Type B pancreatic cell (in vitro differentiated cells): Measurements from ENCODE around the gene FAM120A. TPM values are rescaled to one million over a fixed set of nuclear protein-coding genes. Genes with fewer than 3 reads are reported as not detected.
A peak's percentile ranks its signal among the peaks of the same experiment; 100 is the strongest.
"Not testable (repeated sequence)": the region's sequence is repeated elsewhere in the genome, so short reads cannot be mapped to it uniquely, and the experiment has no call there.

Experiments used
- DNase-seq: peaks from one replicate; pipeline ENCODE4 v3.0.0; 2021; ENCODE audit warnings: mixed read lengths; ENCODE audit not compliant: unreplicated experiment; ENCODE audit errors: extremely low spot score
- H3K27ac Mint-ChIP-seq: 2 replicates; pipeline ENCODE4 v1.8.0; 2021; ENCODE audit warnings: mild to moderate bottlenecking, mixed read lengths
- H3K27me3 Mint-ChIP-seq: 2 replicates; pipeline ENCODE4 v1.8.0; 2021; ENCODE audit warnings: mixed read lengths
- H3K36me3 Mint-ChIP-seq: 2 replicates; pipeline ENCODE4 v1.8.0; 2021; ENCODE audit warnings: mixed read lengths
- H3K4me1 Mint-ChIP-seq: one replicate; pipeline ENCODE4 v1.8.0; 2021; ENCODE audit warnings: mixed read lengths; ENCODE audit not compliant: unreplicated experiment
- H3K4me3 Mint-ChIP-seq: 2 replicates; pipeline ENCODE4 v1.8.0; 2021; ENCODE audit warnings: mild to moderate bottlenecking, mixed read lengths
- H3K9me3 Mint-ChIP-seq: 2 replicates; pipeline ENCODE4 v1.8.0; 2021; ENCODE audit warnings: mixed read lengths
- total RNA-seq: library from RNA; stranded (reverse); gene quantifications from 2 replicates; pipeline ENCODE4 v1.2.1, GENCODE V29; 2021; ENCODE audit warnings: low replicate concordance
- TF ChIP-seq, protein P1 (sequence below): fragments of 200-600 bp; sonication (generic); conservative IDR thresholded peaks from 2 replicates; pipeline ENCODE4 v1.5.0; 2021; ENCODE audit warnings: antibody characterized with exemption, mild to moderate bottlenecking

Gene FAM120A
- total RNA-seq, 1 donor from 2014 or later: 72.5 TPM

DNA sequence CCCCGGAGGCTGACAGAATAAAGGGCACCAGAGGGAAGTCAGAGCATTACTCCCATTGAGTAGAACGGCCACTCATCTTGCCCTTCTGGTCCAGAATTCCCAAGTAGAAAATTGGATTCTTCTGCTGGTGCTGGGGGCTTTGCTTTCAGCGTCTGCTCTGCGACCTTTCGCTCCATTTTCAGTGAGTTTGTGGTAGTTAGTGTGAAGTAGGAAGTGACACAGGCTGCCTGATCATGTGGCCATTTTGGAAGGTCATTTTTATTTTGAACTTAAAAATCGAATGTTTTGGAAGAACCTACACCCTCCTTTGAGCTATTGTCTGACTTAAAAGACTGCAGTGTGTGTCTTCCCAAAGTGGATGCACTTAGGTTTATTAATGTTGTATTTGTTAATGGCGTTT is 58.6 kb downstream of the FAM120A start:
- DNase-seq: no peak
- H3K4me1 Mint-ChIP-seq: peaks cover 34% of the 10 kb centered on the region
- H3K4me3 Mint-ChIP-seq: no peak overlapping the region
- peaks cover 31% of the 10 kb centered on the region for H3K36me3 Mint-ChIP-seq
- no peaks in the 10 kb centered on the region for H3K27me3 Mint-ChIP-seq
- TF ChIP-seq, protein P1, sequence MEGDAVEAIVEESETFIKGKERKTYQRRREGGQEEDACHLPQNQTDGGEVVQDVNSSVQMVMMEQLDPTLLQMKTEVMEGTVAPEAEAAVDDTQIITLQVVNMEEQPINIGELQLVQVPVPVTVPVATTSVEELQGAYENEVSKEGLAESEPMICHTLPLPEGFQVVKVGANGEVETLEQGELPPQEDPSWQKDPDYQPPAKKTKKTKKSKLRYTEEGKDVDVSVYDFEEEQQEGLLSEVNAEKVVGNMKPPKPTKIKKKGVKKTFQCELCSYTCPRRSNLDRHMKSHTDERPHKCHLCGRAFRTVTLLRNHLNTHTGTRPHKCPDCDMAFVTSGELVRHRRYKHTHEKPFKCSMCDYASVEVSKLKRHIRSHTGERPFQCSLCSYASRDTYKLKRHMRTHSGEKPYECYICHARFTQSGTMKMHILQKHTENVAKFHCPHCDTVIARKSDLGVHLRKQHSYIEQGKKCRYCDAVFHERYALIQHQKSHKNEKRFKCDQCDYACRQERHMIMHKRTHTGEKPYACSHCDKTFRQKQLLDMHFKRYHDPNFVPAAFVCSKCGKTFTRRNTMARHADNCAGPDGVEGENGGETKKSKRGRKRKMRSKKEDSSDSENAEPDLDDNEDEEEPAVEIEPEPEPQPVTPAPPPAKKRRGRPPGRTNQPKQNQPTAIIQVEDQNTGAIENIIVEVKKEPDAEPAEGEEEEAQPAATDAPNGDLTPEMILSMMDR: no peak
- no peaks in the 10 kb centered on the region for H3K9me3 Mint-ChIP-seq
- H3K27ac Mint-ChIP-seq: peak overlapping the region; percentile 37

DNA sequence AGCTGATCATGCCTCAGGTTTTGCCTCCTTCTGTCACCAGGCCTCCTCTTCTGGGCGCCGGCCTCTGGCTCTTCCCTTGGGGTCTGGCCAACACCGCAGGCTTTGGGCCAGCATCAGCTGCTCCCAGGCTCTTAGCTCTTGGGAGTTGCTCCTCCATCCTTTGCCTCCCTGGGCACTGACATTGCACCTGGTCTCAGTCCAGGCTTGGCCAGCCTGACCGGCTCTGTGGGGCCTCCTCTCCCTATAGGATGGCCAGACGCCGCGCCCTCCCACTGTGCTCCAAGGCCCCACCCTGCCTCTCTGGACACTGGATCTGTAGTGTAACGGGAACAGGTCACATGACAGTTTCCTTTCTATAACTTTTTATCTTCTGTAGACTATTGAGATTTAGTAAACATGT is 59.7 kb downstream of the FAM120A start:
- peak overlapping the region; percentile 12 for H3K27ac Mint-ChIP-seq
- peaks cover 23% of the 10 kb centered on the region for H3K36me3 Mint-ChIP-seq
- not testable (repeated sequence) for H3K9me3 Mint-ChIP-seq, H3K27me3 Mint-ChIP-seq, DNase-seq, H3K4me3 Mint-ChIP-seq
- peaks cover 31% of the 10 kb centered on the region for H3K4me1 Mint-ChIP-seq

DNA sequence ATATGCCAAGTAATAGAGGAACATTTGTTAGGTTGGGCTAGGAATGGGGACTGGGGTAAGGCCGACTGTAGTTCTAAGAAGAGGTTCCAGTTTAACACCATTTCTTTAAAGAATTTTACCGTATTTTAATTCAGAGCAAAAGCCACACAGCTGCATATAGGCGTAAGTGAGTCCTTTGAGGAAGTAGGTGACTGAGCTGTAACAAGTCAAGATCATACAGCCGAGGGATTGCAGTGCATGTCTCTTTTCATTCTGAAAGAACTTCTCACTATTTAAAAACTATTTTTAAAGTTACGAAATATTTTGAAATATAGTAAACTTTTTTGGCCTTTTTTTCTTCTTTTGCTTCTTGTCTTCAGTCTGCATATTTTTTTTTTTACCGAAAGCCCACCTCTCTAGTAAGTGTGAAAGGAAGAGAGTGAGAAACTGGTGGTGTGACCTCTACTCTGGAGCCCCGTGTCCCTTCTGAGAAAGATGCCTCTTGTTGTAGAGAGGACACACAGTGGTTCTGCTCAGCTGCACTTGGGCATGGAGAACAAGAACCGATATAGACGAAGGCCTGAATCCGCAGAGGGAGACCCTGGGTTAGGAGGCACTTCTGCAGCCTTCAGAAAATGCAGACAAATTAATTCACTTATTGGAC is 60.8 kb downstream of the FAM120A start:
- Mint-ChIP-seq H3K4me1 (peaks cover 26% of the 10 kb centered on the region), H3K36me3 (peaks cover 17% of the 10 kb centered on the region)
- H3K27ac Mint-ChIP-seq, DNase-seq, H3K27me3 Mint-ChIP-seq, H3K9me3 Mint-ChIP-seq, H3K4me3 Mint-ChIP-seq: not testable (repeated sequence)

DNA sequence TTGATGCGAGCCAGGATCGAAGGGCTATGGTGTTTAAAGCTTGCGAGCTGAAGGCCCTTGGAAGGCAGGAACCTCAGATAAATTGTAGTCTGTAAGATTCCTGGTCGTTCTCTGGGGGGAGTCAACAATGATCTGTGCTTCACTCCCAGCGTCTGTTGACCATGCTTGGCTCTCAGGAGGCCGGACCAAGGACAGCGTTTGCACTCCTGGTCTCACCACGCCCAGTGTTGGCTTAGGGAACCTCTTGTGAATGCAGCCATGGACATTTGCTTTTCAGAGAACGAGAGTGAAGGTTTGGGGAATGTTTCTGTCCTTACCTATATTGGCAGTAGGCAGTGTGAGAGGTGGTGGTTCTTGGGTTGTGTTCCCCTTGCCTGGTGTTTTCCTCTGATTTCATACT is 62.1 kb downstream of the FAM120A start:
- TF ChIP-seq, protein P1: no peak
- H3K9me3 Mint-ChIP-seq: no peaks in the 10 kb centered on the region
- H3K36me3 Mint-ChIP-seq: peaks cover 15% of the 10 kb centered on the region
- no peak overlapping the region for H3K27ac Mint-ChIP-seq
- no peak overlapping the region for H3K4me3 Mint-ChIP-seq
- H3K27me3 Mint-ChIP-seq: no peaks in the 10 kb centered on the region
- H3K4me1 Mint-ChIP-seq: peaks cover 21% of the 10 kb centered on the region
- DNase-seq: no peak

DNA sequence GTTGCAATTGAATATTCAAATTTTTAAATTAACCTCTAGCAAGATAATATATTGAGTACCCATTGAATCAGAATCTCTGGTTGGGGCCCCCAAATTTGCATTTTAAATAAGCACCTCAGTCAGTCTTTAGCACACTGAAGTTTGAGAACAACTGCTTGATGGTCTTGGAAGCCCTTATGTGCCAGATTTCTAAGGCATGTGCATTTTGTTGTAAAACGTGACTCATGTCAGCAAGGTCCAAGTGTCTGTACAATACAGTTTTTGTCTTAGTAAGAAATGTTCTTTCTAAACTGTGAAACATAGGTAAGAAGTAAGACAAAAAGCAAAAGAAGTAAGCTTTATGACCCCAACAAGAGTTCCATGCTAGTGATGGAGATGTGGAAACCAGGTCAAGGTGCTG is 65.8 kb downstream of the FAM120A start:
- peaks cover 5% of the 10 kb centered on the region for H3K36me3 Mint-ChIP-seq
- H3K4me3 Mint-ChIP-seq: no peak overlapping the region
- no peaks in the 10 kb centered on the region for H3K9me3 Mint-ChIP-seq
- TF ChIP-seq, protein P1: no peak
- H3K27me3 Mint-ChIP-seq: no peaks in the 10 kb centered on the region
- DNase-seq: no peak
- H3K27ac Mint-ChIP-seq: no peak overlapping the region
- peaks cover 10% of the 10 kb centered on the region for H3K4me1 Mint-ChIP-seq

DNA sequence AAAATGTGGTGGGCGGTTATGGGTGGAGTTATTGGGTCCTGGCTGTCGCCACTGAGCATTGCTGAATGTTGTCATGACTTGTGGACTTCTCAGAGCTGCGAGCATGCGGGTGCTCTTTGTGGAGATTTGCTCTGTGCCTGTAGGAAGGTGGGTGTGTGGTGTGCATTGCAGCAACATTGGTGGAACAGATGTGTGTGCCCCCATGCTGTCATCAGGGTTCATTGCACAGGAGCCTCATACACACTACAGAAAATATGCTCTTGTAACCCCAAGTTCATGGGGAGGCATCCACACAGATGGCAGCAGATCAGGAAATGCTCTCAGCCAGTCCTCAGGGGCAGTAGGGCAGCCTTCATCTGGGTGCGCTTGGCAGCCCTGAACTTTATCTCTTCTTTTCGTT is 69.0 kb downstream of the FAM120A start:
- H3K27ac Mint-ChIP-seq: no peak overlapping the region
- no peaks in the 10 kb centered on the region for H3K27me3 Mint-ChIP-seq
- H3K9me3 Mint-ChIP-seq: no peaks in the 10 kb centered on the region
- peaks cover 15% of the 10 kb centered on the region for H3K4me1 Mint-ChIP-seq
- no peak for DNase-seq
- TF ChIP-seq, protein P1: no peak
- H3K4me3 Mint-ChIP-seq: no peak overlapping the region
- peaks cover 13% of the 10 kb centered on the region for H3K36me3 Mint-ChIP-seq

DNA sequence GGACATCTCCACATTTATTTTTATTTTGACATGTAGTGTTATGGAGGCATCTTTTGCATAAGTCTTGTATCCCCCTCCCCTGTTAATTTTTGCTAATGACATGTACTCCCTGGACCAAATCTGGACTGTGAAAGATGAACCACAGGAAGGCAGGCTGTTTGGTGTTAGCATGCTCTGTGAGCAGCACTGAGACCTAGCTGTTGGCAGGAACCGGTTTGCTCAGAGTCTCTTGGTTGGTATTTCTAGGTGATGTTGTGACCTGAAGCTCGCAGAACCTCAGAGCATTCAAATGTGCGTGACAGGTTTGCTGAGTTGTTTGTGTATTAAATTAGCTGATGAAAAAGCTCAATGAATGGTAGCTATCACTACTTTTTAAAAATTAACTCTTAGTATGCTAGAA is 71.3 kb downstream of the FAM120A start:
- TF ChIP-seq, protein P1: no peak
- Mint-ChIP-seq H3K4me3 (no peak overlapping the region), H3K9me3 (no peaks in the 10 kb centered on the region), H3K36me3 (peaks cover 22% of the 10 kb centered on the region), H3K27ac (peak overlapping the region; percentile 27), H3K27me3 (no peaks in the 10 kb centered on the region), H3K4me1 (peaks cover 15% of the 10 kb centered on the region)
- DNase-seq: no peak
